OCI-LY7 (cell line): Measurements from ENCODE around the gene AIP. TPM values are rescaled to one million over a fixed set of nuclear protein-coding genes. Genes with fewer than 3 reads are reported as not detected.
A peak's percentile ranks its signal among the peaks of the same experiment; 100 is the strongest.
"Not testable (repeated sequence)": the region's sequence is repeated elsewhere in the genome, so short reads cannot be mapped to it uniquely, and the experiment has no call there.

Experiments
- BruUV-seq: library from RNA; stranded (reverse); fragments of 400-500 nt; replicated peaks from 2 replicates; lab custom pipeline; 2021; lab: Mats Ljungman, UMichigan
- CTCF ChIA-PET: fragments of 300-600 bp; sonication (Branson Sonifier 250); formaldehyde crosslinking; loops from one replicate; lab custom pipeline; 2022; ENCODE audit warnings: antibody characterized with exemption; ENCODE audit not compliant: unreplicated experiment; lab: Charles Lee
- POLR2A ChIA-PET: fragments of 300-600 bp; sonication (Branson Sonifier 250); formaldehyde crosslinking; loops from one replicate; lab custom pipeline; 2022; ENCODE audit warnings: antibody characterized with exemption; lab: Charles Lee
- DNase-seq: peaks from one replicate; pipeline ENCODE4 v3.0.0-alpha.2; 2015; ENCODE audit warnings: low spot score
- H2AFZ ChIP-seq: fragments of 200-600 bp; sonication (generic), shearing (Covaris generic); 2 replicates; pipeline ENCODE4 v1.6.1; 2014; ENCODE audit warnings: mild to moderate bottlenecking, antibody characterized with exemption, low read length, moderate library complexity
- H3K27ac ChIP-seq: fragments of 200-600 bp; sonication (generic); 2 replicates; pipeline ENCODE4 v1.5.1; 2014; ENCODE audit warnings: mixed run types, low read depth, mild to moderate bottlenecking, moderate library complexity, low read length, inconsistent platforms; ENCODE audit not compliant: poor library complexity, severe bottlenecking
- H3K36me3 ChIP-seq: fragments of 200-600 bp; sonication (generic); 2 replicates; pipeline ENCODE4 v1.6.1; 2014; ENCODE audit warnings: mild to moderate bottlenecking, antibody characterized with exemption, low read length, moderate library complexity, mixed read lengths; ENCODE audit not compliant: insufficient read depth
- H3K4me1 ChIP-seq: fragments of 200-600 bp; sonication (generic); 2 replicates; pipeline ENCODE4 v1.5.1; 2014; ENCODE audit warnings: mild to moderate bottlenecking, low read length; ENCODE audit not compliant: insufficient read depth, poor library complexity, severe bottlenecking
- H3K4me2 ChIP-seq: fragments of 200-600 bp; sonication (generic); 2 replicates; pipeline ENCODE4 v1.6.1; 2014; ENCODE audit warnings: mild to moderate bottlenecking, low read length
- H3K4me3 ChIP-seq: fragments of 200-600 bp; sonication (generic); 2 replicates; pipeline ENCODE4 v1.5.1; 2014; ENCODE audit warnings: mild to moderate bottlenecking, low read depth, low read length; ENCODE audit not compliant: poor library complexity, severe bottlenecking
- H3K79me2 ChIP-seq: fragments of 200-600 bp; sonication (generic); 2 replicates; pipeline ENCODE4 v1.6.1; 2016; ENCODE audit warnings: low read depth, mild to moderate bottlenecking, low read length, moderate library complexity, mixed read lengths; ENCODE audit not compliant: insufficient read depth
- H3K9me2 ChIP-seq: fragments of 200-600 bp; sonication (generic); 2 replicates; pipeline ENCODE4 v1.6.1; 2016; ENCODE audit warnings: mild to moderate bottlenecking, low read length, mixed read lengths; ENCODE audit not compliant: insufficient read depth
- H3K9me3 ChIP-seq: fragments of 200-600 bp; sonication (generic); 2 replicates; pipeline ENCODE4 v1.6.1; 2014; ENCODE audit warnings: mild to moderate bottlenecking, mixed run types, low read length, mixed read lengths
- H4K20me1 ChIP-seq: fragments of 200-600 bp; sonication (generic); 2 replicates; pipeline ENCODE4 v1.6.1; 2014; ENCODE audit warnings: mild to moderate bottlenecking, antibody characterized with exemption, low read length, moderate library complexity, mixed read lengths; ENCODE audit not compliant: insufficient read depth
- EZH2phosphoT487 ChIP-seq: fragments of 200-600 bp; sonication (generic); IDR thresholded peaks from 2 replicates; pipeline ENCODE4 v1.6.1; 2018; ENCODE audit warnings: low read depth, borderline replicate concordance, mild to moderate bottlenecking, mixed run types, antibody characterized with exemption, low read length, moderate library complexity, mixed read lengths
- intact Hi-C: fragments of 100-400 bp; cut with micrococcal nuclease; formaldehyde crosslinking; loops from one replicate; pipeline ENCODE4 v1.10.0; 2022; ENCODE audit not compliant: unreplicated experiment
- total RNA-seq, 2 experiments: library from RNA; depleted of rRNA in 1 of 2; stranded (reverse); fragments of >200 nt in 1 of 2; shearing (Covaris generic) in 1 of 2; gene quantifications; 2 replicates each; pipeline ENCODE4 v1.2.3, GENCODE V29; 2014 to 2022
- TF ChIP-seq, protein P1 (sequence below): fragments of 200-600 bp; sonication (generic); conservative IDR thresholded peaks from 2 replicates; pipeline ENCODE4 v1.5.1; 2014; ENCODE audit warnings: mild to moderate bottlenecking, antibody characterized with exemption, low read length, moderate library complexity, mixed read lengths

The AIP gene
- total RNA-seq, 2 experiments from 2014 or later = 112 to 125 TPM

DNA sequence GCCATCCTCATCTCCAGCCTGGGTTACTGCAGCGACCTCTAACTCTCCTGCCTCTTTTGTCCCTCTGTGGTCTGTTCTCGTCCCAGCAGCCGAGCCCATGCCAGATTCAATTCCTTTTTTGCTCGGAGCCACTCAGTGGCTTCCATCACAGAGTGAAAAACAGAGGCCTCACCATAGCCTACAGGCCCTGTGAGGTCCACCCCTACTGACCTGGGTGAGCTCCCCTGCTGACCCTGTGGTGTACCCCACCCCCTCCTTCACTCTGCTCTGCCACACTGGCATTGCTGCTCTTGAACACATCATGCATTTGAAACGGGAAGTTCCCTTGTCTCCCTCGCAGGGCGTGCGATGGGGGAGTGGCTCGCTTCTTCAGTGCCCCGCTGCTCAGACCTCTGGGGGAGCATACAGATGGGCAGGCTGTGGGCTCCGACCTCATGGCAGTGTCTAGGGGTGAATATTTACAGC lies 2.1 kb downstream of the AIP start:
- ChIA-PET POLR2A (interaction anchor here (0.5 to 1.8 kb wide), 12 partner anchors 14 to 781 kb away, joined by 3 to 7 read pairs (median 4); partner anchors contain the start of genes CABP4, CORO1B, PPP1CA and TBC1D10C), CTCF (interaction anchor here (1.4 kb wide), 1 partner anchor 45 kb away, joined by 3 read pairs; no protein-coding TSS in a partner anchor)
- Histone ChIP-seq H3K27ac (peak overlapping the region; percentile 87), H4K20me1 (no peaks in the 10 kb centered on the region), H3K9me2 (no peaks in the 10 kb centered on the region), H3K36me3 (peaks cover 28% of the 10 kb centered on the region), H3K4me3 (peak overlapping the region; percentile 71), H3K79me2 (peaks cover 28% of the 10 kb centered on the region; the same call in 1 of the 2 replicates), H2AFZ (no peak overlapping the region; the same call in 1 of the 2 replicates), H3K9me3 (no peaks in the 10 kb centered on the region), H3K4me2 (peak overlapping the region; percentile 95), H3K4me1 (peaks cover 44% of the 10 kb centered on the region)
- no peak for TF ChIP-seq EZH2phosphoT487
- TF ChIP-seq, protein P1, sequence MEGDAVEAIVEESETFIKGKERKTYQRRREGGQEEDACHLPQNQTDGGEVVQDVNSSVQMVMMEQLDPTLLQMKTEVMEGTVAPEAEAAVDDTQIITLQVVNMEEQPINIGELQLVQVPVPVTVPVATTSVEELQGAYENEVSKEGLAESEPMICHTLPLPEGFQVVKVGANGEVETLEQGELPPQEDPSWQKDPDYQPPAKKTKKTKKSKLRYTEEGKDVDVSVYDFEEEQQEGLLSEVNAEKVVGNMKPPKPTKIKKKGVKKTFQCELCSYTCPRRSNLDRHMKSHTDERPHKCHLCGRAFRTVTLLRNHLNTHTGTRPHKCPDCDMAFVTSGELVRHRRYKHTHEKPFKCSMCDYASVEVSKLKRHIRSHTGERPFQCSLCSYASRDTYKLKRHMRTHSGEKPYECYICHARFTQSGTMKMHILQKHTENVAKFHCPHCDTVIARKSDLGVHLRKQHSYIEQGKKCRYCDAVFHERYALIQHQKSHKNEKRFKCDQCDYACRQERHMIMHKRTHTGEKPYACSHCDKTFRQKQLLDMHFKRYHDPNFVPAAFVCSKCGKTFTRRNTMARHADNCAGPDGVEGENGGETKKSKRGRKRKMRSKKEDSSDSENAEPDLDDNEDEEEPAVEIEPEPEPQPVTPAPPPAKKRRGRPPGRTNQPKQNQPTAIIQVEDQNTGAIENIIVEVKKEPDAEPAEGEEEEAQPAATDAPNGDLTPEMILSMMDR = peak; percentile 55
- no TSS peak for BruUV-seq
- intact Hi-C loops = loop anchor here (1.0 to 5.0 kb wide), 5 partner anchors 22 to 133 kb away; partner anchors contain the start of genes CORO1B, POLD4 and RAD9A
- peak; percentile 85 for DNase-seq

DNA sequence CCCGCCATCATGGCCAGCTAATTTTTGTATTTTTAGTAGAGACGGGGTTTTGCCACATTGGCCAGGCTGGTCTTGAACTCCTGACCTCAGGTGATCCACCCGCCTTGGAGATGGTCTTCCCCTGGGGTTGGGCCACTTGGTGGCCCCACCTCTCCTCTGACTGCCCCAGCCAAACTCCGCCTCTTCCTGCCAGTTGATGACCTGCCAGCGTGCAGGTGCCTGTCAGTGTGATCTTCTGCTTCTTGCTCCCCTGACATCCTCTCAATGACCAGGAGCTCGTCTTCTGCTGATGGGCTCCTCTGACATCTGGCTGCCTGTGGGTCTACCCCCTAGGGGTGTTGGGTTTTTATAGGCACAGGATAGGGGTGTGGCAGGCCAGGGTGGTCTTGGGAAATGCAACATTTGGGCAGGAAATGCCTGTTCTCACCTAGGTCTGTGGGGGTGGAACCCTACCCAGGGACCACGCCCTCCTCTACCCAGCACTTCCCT lies 3.1 kb downstream of the AIP start:
- H3K4me2 ChIP-seq = peak overlapping the region; percentile 95
- H3K79me2 ChIP-seq = peaks cover 28% of the 10 kb centered on the region; the same call in 1 of the 2 replicates
- peak; percentile 93 for DNase-seq
- H4K20me1 ChIP-seq, H3K9me3 ChIP-seq, CTCF ChIA-PET, H3K9me2 ChIP-seq, H2AFZ ChIP-seq, BruUV-seq: not testable (repeated sequence)
- peaks cover 44% of the 10 kb centered on the region for H3K4me1 ChIP-seq
- H3K4me3 ChIP-seq = peak overlapping the region; percentile 71
- POLR2A ChIA-PET = interaction anchor here (0.6 to 1.8 kb wide), 11 partner anchors 13 to 214 kb away, joined by 3 to 5 read pairs (median 3); partner anchors contain the start of gene PPP1CA
- H3K36me3 ChIP-seq = peaks cover 38% of the 10 kb centered on the region
- intact Hi-C loops = loop anchor here (2.0 kb wide), 2 partner anchors 21 to 43 kb away; partner anchors contain the start of gene CORO1B
- H3K27ac ChIP-seq = peak overlapping the region; percentile 87

DNA sequence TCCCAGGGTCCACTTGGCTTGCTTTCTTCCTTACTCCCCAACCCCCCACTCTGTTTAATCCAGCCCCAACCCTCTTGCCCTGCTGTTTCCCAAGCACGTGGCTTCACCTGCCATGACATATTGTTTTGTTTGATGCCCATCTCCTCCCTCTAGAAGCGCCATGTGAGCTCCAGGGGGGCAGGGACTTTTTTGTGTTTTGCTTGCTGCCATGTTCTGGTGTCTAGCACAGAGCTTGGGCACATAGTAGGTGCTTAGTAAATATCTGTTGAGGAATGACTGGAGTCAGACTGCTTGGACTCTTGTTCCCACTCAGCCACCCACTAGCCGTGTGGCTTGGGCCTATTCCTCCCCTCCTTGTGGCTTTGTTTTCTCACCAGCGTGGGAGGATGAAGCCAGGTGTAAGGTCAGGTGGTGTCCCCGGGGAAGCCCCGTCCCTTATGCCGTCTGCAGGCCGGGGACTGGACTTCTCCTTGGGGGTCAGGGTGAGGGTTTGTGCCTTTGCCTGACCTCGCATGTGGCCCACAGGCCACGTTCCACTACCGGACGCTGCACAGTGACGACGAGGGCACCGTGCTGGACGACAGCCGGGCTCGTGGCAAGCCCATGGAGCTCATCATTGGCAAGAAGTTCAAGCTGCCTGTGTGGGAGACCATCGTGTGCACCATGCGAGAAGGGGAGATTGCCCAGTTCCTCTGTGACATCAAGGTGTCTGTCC lies 3.8 kb downstream of the AIP start:
- intact Hi-C loops = no loop called here
- Histone ChIP-seq H3K36me3 (peaks cover 44% of the 10 kb centered on the region), H3K4me1 (peaks cover 44% of the 10 kb centered on the region), H3K9me3 (no peaks in the 10 kb centered on the region), H3K27ac (peak overlapping the region; percentile 87), H3K79me2 (peaks cover 28% of the 10 kb centered on the region; the same call in 1 of the 2 replicates), H4K20me1 (no peaks in the 10 kb centered on the region), H3K9me2 (no peaks in the 10 kb centered on the region), H3K4me2 (peak overlapping the region; percentile 95), H2AFZ (no peak overlapping the region), H3K4me3 (peak overlapping the region; percentile 18)
- no peak for DNase-seq
- ChIA-PET CTCF (no interaction called here), POLR2A (interaction anchor here (0.6 to 1.8 kb wide), 8 partner anchors 12 to 112 kb away, joined by 3 to 5 read pairs (median 3); no protein-coding TSS in a partner anchor)
- TF ChIP-seq, protein P1 = no peak
- TF ChIP-seq EZH2phosphoT487 = no peak
- BruUV-seq = no TSS peak
